Hepatocyte (in vitro differentiated cells): ENCODE measurements around the gene FCHSD2.

Source experiments
- CTCF ChIP-seq: fragments of 200-600 bp; sonication (generic); IDR thresholded peaks from 2 replicates; pipeline ENCODE4 v1.5.1; 2016; ENCODE audit warnings: antibody characterized with exemption, mild to moderate bottlenecking; ENCODE audit not compliant: poor library complexity
- EZH2 ChIP-seq: fragments of 200-600 bp; sonication (generic); IDR thresholded peaks from 2 replicates; pipeline ENCODE4 v1.6.1; 2016; ENCODE audit warnings: antibody characterized with exemption, mild to moderate bottlenecking, borderline replicate concordance
- EZH2phosphoT487 ChIP-seq: fragments of 200-600 bp; sonication (generic); IDR thresholded peaks from one replicate; pipeline ENCODE4 v1.6.1; 2018; ENCODE audit warnings: antibody characterized with exemption, mild to moderate bottlenecking, low read depth, moderate library complexity; ENCODE audit not compliant: unreplicated experiment, severe bottlenecking

GRCh38 chr11:73100578-73100977 is 41.5 kb downstream of the FCHSD2 start:
- no peak for TF ChIP-seq CTCF
- TF ChIP-seq EZH2phosphoT487: no peak
- no peak for TF ChIP-seq EZH2
